Activated naive CD8-positive, alpha-beta T cell treated with anti-CD3 and anti-CD28 coated beads, Interleukin-2, amount 50 U/mL, for 24 hours (primary cell): ENCODE measurements around the gene CFAP298.
"Not testable (repeated sequence)": the region's sequence is repeated elsewhere in the genome, so short reads cannot be mapped to it uniquely, and the experiment has no call there.

Experiments
- ATAC-seq: fragments of 150-1000 bp; cut with Tn5 transposase; one replicate; pipeline ENCODE4 v1.10.0; 2021
- DNase-seq: peaks from one replicate; pipeline ENCODE4 v3.0.0; 2021
- H3K27ac Mint-ChIP-seq: one replicate; pipeline ENCODE4 v1.8.0; 2021; ENCODE audit warnings: mild to moderate bottlenecking, mixed read lengths
- H3K27me3 Mint-ChIP-seq: one replicate; pipeline ENCODE4 v1.8.0; 2021; ENCODE audit warnings: mixed read lengths
- H3K36me3 Mint-ChIP-seq: one replicate; pipeline ENCODE4 v1.8.0; 2021; ENCODE audit warnings: low read depth, mixed read lengths
- H3K4me1 Mint-ChIP-seq: one replicate; pipeline ENCODE4 v1.8.0; 2021; ENCODE audit warnings: mixed read lengths
- H3K4me3 Mint-ChIP-seq: one replicate; pipeline ENCODE4 v1.8.0; 2021; ENCODE audit warnings: mild to moderate bottlenecking, moderate library complexity, mixed read lengths
- H3K9me3 Mint-ChIP-seq: one replicate; pipeline ENCODE4 v1.8.0; 2021; ENCODE audit warnings: mixed read lengths

Gene CFAP298

GRCh38 chr21:32610940-32611339 lies 1.2 kb downstream of the CFAP298 start:
- not testable (repeated sequence) for H3K27ac Mint-ChIP-seq, ATAC-seq, H3K27me3 Mint-ChIP-seq, H3K9me3 Mint-ChIP-seq, DNase-seq
- peaks cover 26% of the 10 kb centered on the region for H3K36me3 Mint-ChIP-seq
- H3K4me3 Mint-ChIP-seq: peak overlapping the region; percentile 92
- peaks cover 21% of the 10 kb centered on the region for H3K4me1 Mint-ChIP-seq

- H3K4me1 Mint-ChIP-seq: peaks cover 21% of the 10 kb centered on the region
- H3K9me3 Mint-ChIP-seq: no peaks in the 10 kb centered on the region
- H3K27ac Mint-ChIP-seq: no peak overlapping the region
- ATAC-seq (no peak), DNase-seq (no peak)
- no peaks in the 10 kb centered on the region for H3K27me3 Mint-ChIP-seq
- peaks cover 41% of the 10 kb centered on the region for H3K36me3 Mint-ChIP-seq
- no peak overlapping the region for H3K4me3 Mint-ChIP-seq
Measured at GRCh38 chr21:32608851-32609250, 3.3 kb downstream of the CFAP298 start.

- Mint-ChIP-seq H3K9me3 (no peaks in the 10 kb centered on the region), H3K36me3 (peaks cover 53% of the 10 kb centered on the region), H3K27me3 (no peaks in the 10 kb centered on the region), H3K4me1 (peaks cover 7% of the 10 kb centered on the region), H3K4me3 (no peak overlapping the region), H3K27ac (no peak overlapping the region)
- DNase-seq: no peak
- no peak for ATAC-seq
Measured at GRCh38 chr21:32605469-32605868, 6.7 kb downstream of the CFAP298 start.

GRCh38 chr21:32604464-32604863 lies 7.7 kb downstream of the CFAP298 start:
- no peaks in the 10 kb centered on the region for H3K9me3 Mint-ChIP-seq
- H3K36me3 Mint-ChIP-seq: peaks cover 54% of the 10 kb centered on the region
- H3K27me3 Mint-ChIP-seq: no peaks in the 10 kb centered on the region
- no peak overlapping the region for H3K4me3 Mint-ChIP-seq
- no peak for ATAC-seq
- no peak overlapping the region for H3K27ac Mint-ChIP-seq
- no peak for DNase-seq
- H3K4me1 Mint-ChIP-seq: no peaks in the 10 kb centered on the region

- Mint-ChIP-seq H3K27me3 (no peaks in the 10 kb centered on the region), H3K4me3 (no peak overlapping the region), H3K9me3 (no peaks in the 10 kb centered on the region), H3K27ac (no peak overlapping the region), H3K4me1 (no peaks in the 10 kb centered on the region), H3K36me3 (peaks cover 51% of the 10 kb centered on the region)
- no peak for ATAC-seq
- no peak for DNase-seq
Measured at GRCh38 chr21:32603131-32603530, 9.0 kb downstream of the CFAP298 start.

- ATAC-seq (no peak), DNase-seq (no peak)
- Mint-ChIP-seq H3K27me3 (no peaks in the 10 kb centered on the region), H3K9me3 (no peaks in the 10 kb centered on the region), H3K4me1 (no peaks in the 10 kb centered on the region), H3K27ac (no peak overlapping the region), H3K36me3 (peaks cover 46% of the 10 kb centered on the region), H3K4me3 (no peak overlapping the region)
Measured at GRCh38 chr21:32602099-32602498, 10.1 kb downstream of the CFAP298 start.

GRCh38 chr21:32599526-32599925 lies 12.7 kb downstream of the CFAP298 start:
- no peak overlapping the region for H3K4me3 Mint-ChIP-seq
- H3K4me1 Mint-ChIP-seq: peaks cover 5% of the 10 kb centered on the region
- no peak for ATAC-seq
- no peak for DNase-seq
- no peak overlapping the region for H3K27ac Mint-ChIP-seq
- H3K27me3 Mint-ChIP-seq: no peaks in the 10 kb centered on the region
- peaks cover 26% of the 10 kb centered on the region for H3K36me3 Mint-ChIP-seq
- no peaks in the 10 kb centered on the region for H3K9me3 Mint-ChIP-seq

- H3K36me3 Mint-ChIP-seq: peaks cover 23% of the 10 kb centered on the region
- DNase-seq (no peak), ATAC-seq (no peak)
- no peaks in the 10 kb centered on the region for H3K9me3 Mint-ChIP-seq
- H3K4me1 Mint-ChIP-seq: peaks cover 5% of the 10 kb centered on the region
- H3K27me3 Mint-ChIP-seq: no peaks in the 10 kb centered on the region
- H3K4me3 Mint-ChIP-seq: no peak overlapping the region
- no peak overlapping the region for H3K27ac Mint-ChIP-seq
Measured at GRCh38 chr21:32599091-32599490, 13.1 kb downstream of the CFAP298 start.

- no peak for ATAC-seq
- H3K9me3 Mint-ChIP-seq: no peaks in the 10 kb centered on the region
Measured at GRCh38 chr21:32597205-32597604, 15.0 kb downstream of the CFAP298 start.

GRCh38 chr21:32595431-32595830 lies 16.7 kb downstream of the CFAP298 start:
- ATAC-seq: no peak
- peaks cover 5% of the 10 kb centered on the region for H3K4me1 Mint-ChIP-seq
- H3K27ac Mint-ChIP-seq: no peak overlapping the region
- no peak overlapping the region for H3K4me3 Mint-ChIP-seq
- H3K27me3 Mint-ChIP-seq: no peaks in the 10 kb centered on the region
- peaks cover 9% of the 10 kb centered on the region for H3K36me3 Mint-ChIP-seq
- DNase-seq: no peak
- H3K9me3 Mint-ChIP-seq: no peaks in the 10 kb centered on the region

More at GRCh38 chr21:32597205-32597604, 15.0 kb downstream of the CFAP298 start:
- DNase-seq: no peak
- Mint-ChIP-seq H3K27ac (no peak overlapping the region), H3K4me3 (no peak overlapping the region), H3K4me1 (peaks cover 5% of the 10 kb centered on the region), H3K36me3 (peaks cover 13% of the 10 kb centered on the region), H3K27me3 (no peaks in the 10 kb centered on the region)

GRCh38 chr21:32593690-32594089 lies 18.5 kb downstream of the CFAP298 start:
- H3K36me3 Mint-ChIP-seq: no peaks in the 10 kb centered on the region
- no peaks in the 10 kb centered on the region for H3K9me3 Mint-ChIP-seq
- H3K27me3 Mint-ChIP-seq: no peaks in the 10 kb centered on the region
- no peak for ATAC-seq
- no peak overlapping the region for H3K27ac Mint-ChIP-seq
- H3K4me3 Mint-ChIP-seq: no peak overlapping the region
- H3K4me1 Mint-ChIP-seq: peaks cover 5% of the 10 kb centered on the region
- no peak for DNase-seq

GRCh38 chr21:32592929-32593502 lies 19.2 kb downstream of the CFAP298 start:
- no peak for DNase-seq
- Mint-ChIP-seq H3K27ac (no peak overlapping the region), H3K9me3 (no peaks in the 10 kb centered on the region), H3K4me1 (peaks cover 5% of the 10 kb centered on the region), H3K4me3 (no peak overlapping the region), H3K36me3 (no peaks in the 10 kb centered on the region), H3K27me3 (no peaks in the 10 kb centered on the region)
- no peak for ATAC-seq

- H3K4me3 Mint-ChIP-seq: no peak overlapping the region
- no peaks in the 10 kb centered on the region for H3K9me3 Mint-ChIP-seq
- no peaks in the 10 kb centered on the region for H3K36me3 Mint-ChIP-seq
- no peaks in the 10 kb centered on the region for H3K4me1 Mint-ChIP-seq
- no peak overlapping the region for H3K27ac Mint-ChIP-seq
- ATAC-seq (no peak), DNase-seq (no peak)
- no peaks in the 10 kb centered on the region for H3K27me3 Mint-ChIP-seq
Measured at GRCh38 chr21:32590130-32590529, 22.0 kb downstream of the CFAP298 start.

GRCh38 chr21:32587651-32588050 lies 24.5 kb downstream of the CFAP298 start:
- Mint-ChIP-seq H3K9me3 (no peaks in the 10 kb centered on the region), H3K4me3 (no peak overlapping the region), H3K4me1 (no peaks in the 10 kb centered on the region), H3K36me3 (no peaks in the 10 kb centered on the region), H3K27ac (no peak overlapping the region), H3K27me3 (no peaks in the 10 kb centered on the region)
- ATAC-seq (no peak), DNase-seq (no peak)

GRCh38 chr21:32587120-32587519 lies 25.1 kb downstream of the CFAP298 start:
- Mint-ChIP-seq H3K27ac (no peak overlapping the region), H3K36me3 (no peaks in the 10 kb centered on the region), H3K27me3 (no peaks in the 10 kb centered on the region), H3K4me1 (no peaks in the 10 kb centered on the region), H3K4me3 (no peak overlapping the region), H3K9me3 (no peaks in the 10 kb centered on the region)
- no peak for DNase-seq
- no peak for ATAC-seq

GRCh38 chr21:32585970-32586369 lies 26.2 kb downstream of the CFAP298 start:
- no peaks in the 10 kb centered on the region for H3K4me1 Mint-ChIP-seq
- no peak overlapping the region for H3K27ac Mint-ChIP-seq
- H3K36me3 Mint-ChIP-seq: no peaks in the 10 kb centered on the region
- H3K4me3 Mint-ChIP-seq: no peak overlapping the region
- H3K27me3 Mint-ChIP-seq: no peaks in the 10 kb centered on the region
- ATAC-seq: no peak
- H3K9me3 Mint-ChIP-seq: no peaks in the 10 kb centered on the region
- DNase-seq: no peak
